ENCODE data around the gene THSD4.

THSD4 gene

DNA sequence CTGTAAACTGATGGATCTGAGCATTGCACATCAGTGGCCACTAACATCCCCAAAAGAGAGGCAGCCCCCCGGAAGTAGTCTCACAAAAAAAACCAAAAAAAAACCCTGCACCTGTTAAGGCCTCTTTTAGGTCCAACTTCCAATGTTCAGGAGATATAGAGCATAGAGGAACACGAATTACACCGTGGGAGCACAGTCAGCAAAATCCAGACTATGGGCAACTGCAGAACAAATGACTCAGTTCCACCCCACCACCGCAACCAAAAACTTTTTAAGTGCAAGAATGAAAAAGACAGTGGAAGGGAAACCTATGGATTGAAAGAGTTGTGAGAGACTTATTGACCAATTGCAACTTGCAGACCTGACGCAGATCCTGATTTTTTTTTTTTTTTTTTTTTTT lies 652.9 kb downstream of the THSD4 start:
- DNase-seq (ENCODE audit: extremely low read depth, low read depth): no peak
- TF ChIP-seq, protein P1, sequence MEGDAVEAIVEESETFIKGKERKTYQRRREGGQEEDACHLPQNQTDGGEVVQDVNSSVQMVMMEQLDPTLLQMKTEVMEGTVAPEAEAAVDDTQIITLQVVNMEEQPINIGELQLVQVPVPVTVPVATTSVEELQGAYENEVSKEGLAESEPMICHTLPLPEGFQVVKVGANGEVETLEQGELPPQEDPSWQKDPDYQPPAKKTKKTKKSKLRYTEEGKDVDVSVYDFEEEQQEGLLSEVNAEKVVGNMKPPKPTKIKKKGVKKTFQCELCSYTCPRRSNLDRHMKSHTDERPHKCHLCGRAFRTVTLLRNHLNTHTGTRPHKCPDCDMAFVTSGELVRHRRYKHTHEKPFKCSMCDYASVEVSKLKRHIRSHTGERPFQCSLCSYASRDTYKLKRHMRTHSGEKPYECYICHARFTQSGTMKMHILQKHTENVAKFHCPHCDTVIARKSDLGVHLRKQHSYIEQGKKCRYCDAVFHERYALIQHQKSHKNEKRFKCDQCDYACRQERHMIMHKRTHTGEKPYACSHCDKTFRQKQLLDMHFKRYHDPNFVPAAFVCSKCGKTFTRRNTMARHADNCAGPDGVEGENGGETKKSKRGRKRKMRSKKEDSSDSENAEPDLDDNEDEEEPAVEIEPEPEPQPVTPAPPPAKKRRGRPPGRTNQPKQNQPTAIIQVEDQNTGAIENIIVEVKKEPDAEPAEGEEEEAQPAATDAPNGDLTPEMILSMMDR (IDR thresholded peaks at IDR 0.05; ENCODE audit: low read depth, low read length, missing control alignments): no peak
- no peak overlapping the region for H3K4me3 ChIP-seq (replicated peaks; ENCODE audit: low read depth, low read length)

DNA sequence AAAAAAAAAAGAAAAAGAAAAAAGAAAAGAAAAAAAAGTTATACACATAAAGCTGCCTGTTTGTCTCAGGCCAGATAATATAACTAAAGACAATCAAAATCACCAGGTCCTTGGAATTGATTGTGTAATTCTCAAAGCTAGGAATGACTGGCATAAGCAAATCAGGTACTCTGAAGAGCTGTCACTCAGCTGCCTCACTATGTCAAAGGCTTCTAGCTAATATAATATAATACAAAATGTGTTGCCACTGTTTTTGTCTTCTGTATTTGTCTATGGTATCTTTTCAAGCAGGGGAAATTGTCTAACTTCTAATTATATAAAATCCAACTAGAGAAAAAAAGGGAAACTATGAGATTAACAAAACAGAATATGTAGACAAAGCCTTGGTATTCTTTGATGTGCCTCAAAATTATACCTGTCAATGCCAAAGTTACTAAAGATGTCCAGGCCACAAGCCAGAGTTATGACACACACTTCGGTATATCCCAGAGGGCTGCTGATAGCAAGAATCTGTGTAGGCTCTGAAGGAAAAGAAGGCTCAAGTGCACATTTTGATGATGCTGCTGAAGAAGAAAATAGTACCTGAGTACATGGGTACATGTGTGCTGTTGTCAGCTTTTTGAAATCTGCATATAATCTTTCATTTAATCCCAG lies 658.1 kb downstream of the THSD4 start:
- no peak for DNase-seq (ENCODE audit: extremely low read depth, low read depth)

DNA sequence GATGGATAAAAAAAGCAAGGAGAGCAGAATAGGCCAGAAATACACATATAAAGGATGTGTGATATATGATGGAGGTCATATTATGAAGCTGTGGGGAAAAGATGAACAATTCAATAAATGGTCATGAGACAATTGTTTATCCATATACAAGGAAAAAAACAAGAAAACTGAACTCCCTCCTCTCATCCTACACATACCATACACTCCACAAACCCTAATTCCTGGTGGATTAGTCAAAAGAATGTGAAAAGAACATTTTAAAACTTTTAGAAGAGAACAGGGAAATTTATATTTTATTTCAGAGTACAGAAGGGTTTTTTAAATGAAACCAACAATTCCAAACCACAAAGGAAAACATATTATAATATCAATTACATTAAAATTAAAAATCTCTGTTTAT lies 660.6 kb downstream of the THSD4 start:
- H3K4me3 ChIP-seq (replicated peaks; ENCODE audit: low read depth, low read length): no peak overlapping the region
- DNase-seq (ENCODE audit: extremely low read depth, low read depth): no peak
- TF ChIP-seq, protein P1 (IDR thresholded peaks at IDR 0.05; ENCODE audit: low read depth, low read length, missing control alignments): no peak

More for the DNA sequence above, 658.1 kb downstream of the THSD4 start:
- TF ChIP-seq, protein P1 (IDR thresholded peaks at IDR 0.05; ENCODE audit: low read depth, low read length, missing control alignments): no peak
- H3K4me3 ChIP-seq (replicated peaks; ENCODE audit: low read depth, low read length): no peak overlapping the region

- H3K4me3 ChIP-seq (replicated peaks; ENCODE audit: low read depth, low read length): no peak overlapping the region
- TF ChIP-seq, protein P1 (IDR thresholded peaks at IDR 0.05; ENCODE audit: low read depth, low read length, missing control alignments): no peak
- DNase-seq (ENCODE audit: extremely low read depth, low read depth): no peak
Measured at GRCh38 chr15:71776304-71776703, 661.0 kb downstream of the THSD4 start.

DNA sequence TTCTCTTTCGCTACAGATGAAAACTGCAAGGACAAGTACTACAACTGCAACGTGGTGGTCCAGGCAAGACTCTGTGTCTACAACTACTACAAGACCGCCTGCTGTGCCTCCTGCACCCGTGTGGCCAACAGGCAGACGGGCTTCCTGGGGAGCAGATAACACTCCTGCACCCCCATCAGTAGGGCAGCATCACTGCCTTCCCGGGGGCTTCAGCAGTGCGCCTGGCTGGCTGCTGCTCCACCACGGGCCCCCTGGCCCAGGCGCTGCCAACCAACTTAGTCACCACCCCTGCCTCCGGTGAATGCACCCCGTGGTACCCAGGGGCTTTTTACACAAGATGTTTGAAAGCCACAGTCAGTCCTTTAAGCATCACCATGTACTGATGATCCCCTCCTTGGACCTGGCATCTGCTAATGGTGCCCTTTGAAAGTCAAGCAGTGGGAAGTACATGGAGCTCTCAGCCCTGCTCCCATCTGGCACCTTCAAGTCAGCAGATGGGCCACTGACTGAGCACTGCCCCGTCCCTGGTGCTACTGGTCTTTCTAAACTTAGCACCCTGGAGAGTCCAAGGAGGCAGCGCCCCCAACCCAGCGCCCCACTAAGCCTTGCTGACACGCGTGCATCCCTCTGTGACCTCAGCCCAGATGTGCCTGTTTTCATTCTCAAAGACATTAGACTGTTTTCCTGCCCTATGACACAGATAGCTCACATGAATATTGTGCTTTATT lies 662.1 kb downstream of the THSD4 start:
- TF ChIP-seq, protein P1 (IDR thresholded peaks at IDR 0.05; ENCODE audit: low read depth, low read length, missing control alignments): no peak
- H3K4me3 ChIP-seq (replicated peaks; ENCODE audit: low read depth, low read length): no peak overlapping the region
- no peak for DNase-seq (ENCODE audit: extremely low read depth, low read depth)

DNA sequence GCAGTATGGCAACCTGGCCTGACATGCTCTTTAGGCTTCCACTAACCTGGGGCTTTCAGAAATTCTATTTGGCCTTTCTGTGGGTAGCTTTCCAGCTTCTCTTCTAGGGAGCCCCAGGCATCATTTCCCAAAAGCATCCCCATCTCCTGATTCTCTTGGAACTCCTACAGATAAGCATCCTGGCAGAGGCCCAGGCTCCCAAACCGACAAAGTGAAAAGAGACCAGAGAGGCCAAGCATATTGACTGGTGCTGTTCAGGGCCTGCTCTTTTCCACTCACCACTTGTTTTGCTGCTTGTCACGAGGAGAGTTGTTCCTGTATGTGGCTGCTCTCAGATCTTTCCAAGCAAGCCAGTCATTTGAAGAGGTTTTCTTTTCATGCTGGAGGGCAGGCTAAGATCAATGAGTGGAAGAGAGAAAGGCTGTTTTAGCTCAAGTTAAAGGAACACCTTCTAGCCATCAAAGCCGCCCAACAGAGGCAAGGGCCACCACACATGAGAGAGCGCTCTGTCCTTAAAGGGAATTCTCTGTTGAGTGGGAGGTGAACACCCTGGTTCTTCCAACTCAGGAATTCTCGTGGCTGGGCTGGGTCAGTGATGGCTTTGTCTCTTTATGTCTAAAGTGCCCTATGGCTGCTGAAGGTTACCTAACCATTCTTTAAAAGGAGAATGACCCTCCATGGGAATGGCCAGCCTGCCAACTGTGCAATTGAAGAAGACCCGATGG lies 664.0 kb downstream of the THSD4 start:
- no peak overlapping the region for H3K4me3 ChIP-seq (replicated peaks; ENCODE audit: low read depth, low read length)
- TF ChIP-seq, protein P1 (IDR thresholded peaks at IDR 0.05; ENCODE audit: low read depth, low read length, missing control alignments): no peak
- DNase-seq (ENCODE audit: extremely low read depth, low read depth): no peak
